ENCODE measurements around the gene SPINK14.

SPINK14 gene, protein sequence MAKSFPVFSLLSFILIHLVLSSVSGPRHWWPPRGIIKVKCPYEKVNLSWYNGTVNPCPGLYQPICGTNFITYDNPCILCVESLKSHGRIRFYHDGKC

DNA sequence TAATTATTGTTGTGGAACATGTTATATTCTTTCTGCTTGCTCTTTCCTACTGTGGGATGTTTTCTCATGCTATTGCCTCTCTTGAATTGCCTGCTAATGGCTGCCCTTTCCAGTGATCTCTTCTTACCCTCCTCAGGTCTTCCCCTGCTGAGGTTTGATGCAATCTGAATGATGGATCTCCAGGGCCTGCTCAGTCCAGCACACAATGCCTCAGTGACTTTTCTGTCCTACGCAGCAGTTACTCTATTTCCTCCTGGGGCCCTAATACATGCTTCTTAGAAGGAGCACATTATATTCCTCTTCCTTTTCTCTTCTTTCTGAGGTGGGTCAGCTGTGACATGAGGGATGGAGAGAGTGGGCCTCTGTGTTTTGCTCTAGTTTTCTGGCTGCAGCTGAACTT, at the start of gene SPINK14:
Gene SPINK14, plus strand, starts transcription at position 301 of the 400 bp plus-strand sequence. CDS start 1,187 bp downstream, outside the sequence.
- DNase-seq: no peak

GRCh38 chr5:148120317-148120716, 48.0 kb upstream of the SPINK14 start:
- no peak for DNase-seq

- no peak for DNase-seq
Measured at GRCh38 chr5:148125641-148126040, 42.7 kb upstream of the SPINK14 start.

DNA sequence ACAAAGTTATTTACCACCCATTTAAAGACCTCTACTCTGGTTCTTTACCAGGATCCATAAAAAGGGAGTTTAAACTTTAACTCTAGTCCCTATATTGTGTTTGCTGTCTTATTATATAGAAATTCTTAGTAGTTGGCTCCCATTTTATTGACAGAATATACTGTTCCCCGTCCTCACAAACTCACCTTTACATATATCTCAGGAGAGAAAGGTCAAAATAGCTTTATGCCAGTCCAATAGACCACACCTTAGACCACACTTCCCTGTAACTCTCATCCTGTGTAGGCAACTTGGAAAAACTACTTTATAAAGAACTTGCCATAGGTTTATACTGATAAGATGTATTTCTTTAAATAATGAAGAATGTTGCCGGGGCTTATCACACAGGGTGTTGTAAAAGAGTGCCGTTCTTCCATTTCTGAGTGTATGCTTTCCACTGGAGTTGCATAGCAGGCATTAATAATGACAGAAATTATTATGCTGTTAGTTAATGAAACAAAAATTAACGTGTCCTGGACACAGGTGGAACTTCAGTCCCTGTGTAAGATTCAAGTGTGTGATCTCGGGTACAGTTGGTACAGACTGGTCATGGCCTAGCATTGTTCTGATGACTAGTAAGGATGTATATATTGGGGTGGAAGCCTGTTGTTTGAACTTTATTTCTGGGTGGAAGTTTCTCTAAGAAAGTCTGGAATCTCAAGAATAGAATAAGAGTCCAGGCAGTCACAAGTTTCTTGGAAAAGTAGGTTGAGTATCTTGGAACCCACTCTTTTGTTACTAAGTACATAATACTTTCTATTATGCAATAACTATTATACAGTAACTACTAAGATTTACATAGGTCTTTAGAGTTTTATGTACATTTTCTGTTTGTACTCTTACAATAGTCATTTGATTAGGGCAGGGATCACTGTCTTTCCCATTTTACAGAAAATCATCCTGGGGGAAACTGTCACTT, 33.0 kb upstream of the SPINK14 start:
- DNase-seq: no peak

DNA sequence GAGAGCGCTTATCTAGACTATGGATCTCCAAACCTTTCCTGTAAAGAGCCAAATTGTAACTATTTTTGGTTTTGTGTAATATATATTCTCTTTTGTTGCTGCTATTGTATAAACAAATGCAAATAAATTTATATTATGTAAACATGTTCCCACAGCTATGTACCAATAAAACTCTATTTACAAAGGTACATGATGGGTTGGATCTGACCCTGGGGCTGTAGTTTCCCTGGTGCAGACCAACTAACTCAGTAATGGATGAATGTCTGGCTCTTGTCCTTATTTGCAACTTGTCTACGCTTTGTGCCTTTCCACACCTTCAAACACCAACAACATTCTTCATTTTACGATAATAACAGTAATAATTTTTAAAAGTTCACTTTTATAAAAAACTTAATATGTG, 27.5 kb upstream of the SPINK14 start:
- DNase-seq: no peak

- DNase-seq: no peak
Measured at GRCh38 chr5:148141645-148142044, 26.7 kb upstream of the SPINK14 start.

DNA sequence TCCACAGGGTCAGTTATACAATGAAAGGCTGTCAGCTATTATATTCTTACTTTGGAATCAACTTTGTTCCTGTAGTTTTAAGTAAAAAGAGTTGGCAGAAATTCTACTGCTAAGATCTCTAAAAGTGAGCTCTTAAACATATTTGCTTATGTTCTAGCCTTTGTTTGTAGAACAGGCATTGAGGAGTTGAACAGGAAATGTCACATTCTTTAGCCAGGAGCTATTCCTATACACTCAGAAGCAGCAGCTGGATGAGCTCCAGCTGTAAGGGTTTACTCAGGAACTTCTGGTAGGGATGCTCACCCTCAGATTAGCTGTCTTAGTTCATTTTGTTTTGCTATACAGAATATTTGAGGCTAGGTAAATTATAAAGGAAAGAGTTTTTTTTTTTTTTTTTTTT, 22.4 kb upstream of the SPINK14 start:
- DNase-seq: no peak

DNA sequence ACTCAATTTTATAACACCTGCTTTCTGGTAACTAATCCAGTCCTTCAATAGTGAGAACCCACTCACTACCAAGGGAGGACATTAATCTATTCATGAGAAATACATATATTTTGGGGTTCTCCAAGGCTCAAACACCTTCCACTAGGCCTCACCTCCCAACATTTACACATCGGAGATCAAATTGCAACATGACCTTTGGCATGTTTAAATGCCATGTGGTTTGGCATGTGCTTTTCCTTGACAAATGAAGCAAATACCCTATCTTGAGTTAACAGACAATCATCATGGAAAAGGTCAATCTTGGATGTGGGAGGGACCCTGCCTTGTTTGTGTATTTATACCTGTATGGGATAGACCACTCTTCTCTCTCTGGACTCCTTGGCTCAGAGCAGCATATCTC, 21.9 kb upstream of the SPINK14 start:
- no peak for DNase-seq

GRCh38 chr5:148147415-148147814, 20.9 kb upstream of the SPINK14 start:
- DNase-seq: no peak

DNA sequence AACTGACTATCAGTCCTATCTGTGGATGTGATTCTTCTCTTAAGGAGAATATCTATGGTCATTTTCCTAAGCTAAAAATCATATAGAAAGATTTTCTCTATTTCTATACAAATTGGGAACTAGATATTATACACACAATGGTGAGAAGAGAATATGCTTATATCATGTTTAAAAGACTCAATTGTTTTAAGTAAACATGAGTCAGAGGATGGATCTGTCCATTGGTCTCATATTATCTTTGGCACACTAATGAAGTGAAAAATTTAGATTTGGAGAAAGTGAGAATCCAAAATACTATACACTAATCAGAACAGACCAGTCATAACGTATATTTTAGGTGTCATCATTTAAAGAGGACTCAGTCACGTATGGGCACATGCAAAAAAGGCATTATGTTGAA, 16.5 kb upstream of the SPINK14 start:
- DNase-seq: no peak

DNA sequence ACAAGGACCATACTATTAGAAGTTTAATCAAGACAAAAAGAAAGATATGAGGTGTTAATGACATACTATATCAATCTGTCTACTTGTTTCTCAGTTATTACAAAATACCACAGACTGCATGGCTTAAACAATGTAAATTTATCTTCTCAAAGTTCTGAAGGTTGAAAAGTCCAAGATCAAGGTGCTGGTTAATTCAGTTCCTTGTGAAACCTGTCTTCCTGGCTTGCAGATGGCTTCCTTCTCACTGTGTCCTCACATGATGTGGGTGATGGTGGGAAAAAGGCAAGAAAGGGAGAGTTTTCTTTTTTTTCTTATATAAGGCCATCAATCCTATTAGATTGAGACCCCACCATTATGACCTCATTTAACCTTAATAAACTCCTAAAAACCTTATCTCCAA, 15.6 kb upstream of the SPINK14 start:
- no peak for DNase-seq

- DNase-seq: no peak
Measured at GRCh38 chr5:148156609-148157008, 11.7 kb upstream of the SPINK14 start.

DNA sequence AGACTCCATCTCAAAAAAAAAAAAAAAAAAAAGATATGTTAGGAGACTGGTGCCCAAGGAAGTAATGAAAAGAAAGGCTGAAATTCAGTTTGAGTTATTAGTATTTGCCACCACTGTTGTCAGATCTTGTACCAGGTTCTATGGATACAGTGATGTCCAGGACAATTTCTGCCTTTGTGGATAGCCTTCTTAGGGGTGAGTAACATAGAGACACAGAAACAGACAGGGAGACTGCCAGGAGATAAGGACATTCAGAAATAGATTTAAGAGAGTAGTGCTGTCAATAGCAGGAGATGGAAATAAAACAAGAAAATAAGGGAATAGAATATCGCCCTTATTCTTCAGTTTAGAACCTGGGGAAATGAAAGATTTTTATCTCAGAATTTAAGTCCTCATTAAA, 6.3 kb upstream of the SPINK14 start:
- no peak for DNase-seq

- no peak for DNase-seq
Measured at GRCh38 chr5:148163345-148163744, 5.0 kb upstream of the SPINK14 start.

DNA sequence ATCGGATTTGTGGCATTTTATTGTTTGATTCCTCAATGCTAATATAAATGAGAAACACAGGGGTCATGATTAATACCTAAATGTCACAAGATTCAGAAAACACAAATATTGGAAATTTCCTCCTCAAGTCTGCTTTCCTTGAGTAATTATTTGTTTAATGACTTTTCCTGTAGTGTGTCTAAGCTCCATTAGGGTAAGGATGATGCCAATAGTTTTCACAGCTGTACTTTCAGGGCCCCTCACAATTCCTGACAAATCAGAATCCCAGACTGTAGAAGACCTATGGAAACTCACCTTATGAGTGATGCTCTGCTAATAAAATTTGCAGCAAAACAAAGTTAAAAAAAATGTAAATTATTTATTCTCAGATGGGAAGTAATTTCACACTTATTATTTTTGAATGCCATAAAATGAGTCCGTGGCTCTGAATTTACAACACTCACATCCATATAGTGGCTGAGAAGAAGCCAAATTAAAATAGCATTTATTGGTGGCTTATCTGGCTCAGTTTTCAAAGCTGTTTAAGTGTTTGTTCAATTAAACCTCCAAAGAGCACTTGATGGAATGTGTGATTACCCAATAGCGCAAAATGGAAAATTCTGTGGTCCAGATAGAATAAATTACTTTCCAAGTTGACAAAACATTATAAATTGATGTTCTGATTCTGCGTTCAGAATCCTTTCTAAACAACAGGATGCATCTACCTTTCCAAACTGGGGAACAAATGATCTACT, 1.6 kb upstream of the SPINK14 start:
- DNase-seq: no peak

- DNase-seq: no peak
Measured at GRCh38 chr5:148172377-148172776, 4.0 kb downstream of the SPINK14 start.

DNA sequence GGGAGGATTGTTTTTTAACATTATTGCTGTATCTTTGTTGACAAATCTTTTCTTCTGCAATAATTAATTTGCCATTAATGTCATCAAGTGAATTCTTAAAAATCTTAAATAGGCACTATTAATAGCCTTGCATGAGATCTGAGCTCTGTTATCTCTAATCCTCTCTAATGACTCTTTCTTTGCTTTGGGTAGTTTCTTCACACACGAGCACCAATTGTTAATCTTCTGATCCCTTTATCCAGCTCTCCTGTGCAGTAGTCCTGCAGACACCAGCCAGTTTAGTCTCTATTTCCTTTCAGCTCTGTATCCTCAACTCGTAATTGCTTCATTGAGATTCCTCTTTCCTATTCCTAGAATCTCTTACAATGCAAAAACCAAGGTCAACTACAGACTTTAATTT, 8.1 kb downstream of the SPINK14 start:
- DNase-seq: no peak

DNA sequence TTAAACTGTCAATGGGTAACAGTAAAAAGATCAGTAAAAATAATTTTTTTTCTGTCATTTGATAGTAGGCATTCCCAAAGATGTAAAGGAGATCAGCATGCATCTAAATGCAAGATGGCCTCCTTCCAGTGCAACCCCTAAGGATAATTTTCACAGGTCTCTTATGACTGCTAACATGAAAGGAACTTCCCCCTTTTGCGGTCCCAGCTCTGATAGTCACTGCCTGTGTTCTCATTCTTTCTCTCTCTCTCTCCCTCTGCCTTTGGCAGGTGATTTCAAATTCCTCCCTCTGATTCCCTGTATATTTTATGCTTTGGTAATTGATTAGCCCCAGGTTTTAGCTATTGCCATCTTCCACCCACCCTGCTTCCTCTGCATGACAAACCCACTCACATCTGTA, 8.9 kb downstream of the SPINK14 start:
- no peak for DNase-seq

DNA sequence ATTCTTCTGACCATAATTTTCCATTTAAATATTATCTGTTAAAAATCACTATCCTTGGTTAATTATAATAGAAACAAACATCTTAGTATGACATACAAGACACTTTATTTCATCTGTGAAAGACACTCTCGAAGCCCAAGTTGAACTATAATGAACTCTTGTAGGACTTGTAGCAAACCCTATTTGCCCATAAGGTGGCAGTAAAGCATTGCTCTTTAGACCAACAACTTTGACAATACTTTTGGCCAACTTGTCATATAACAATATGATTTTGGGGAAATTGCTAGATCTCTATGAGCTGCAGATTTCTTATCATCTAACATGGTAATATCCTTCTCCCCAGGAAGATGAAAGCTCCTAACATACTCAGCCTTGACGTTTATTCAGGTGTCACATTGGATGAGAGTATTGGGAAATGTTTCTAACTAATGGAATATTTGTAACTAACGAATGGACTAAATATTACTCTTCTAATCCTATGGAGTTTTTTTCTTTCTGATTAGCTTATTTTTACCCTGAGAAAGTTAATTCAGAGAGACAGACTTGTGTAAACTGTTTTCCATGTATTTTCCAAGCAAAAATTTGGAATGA, 11.0 kb downstream of the SPINK14 start:
- DNase-seq: no peak

GRCh38 chr5:148186248-148187003, 18.1 kb downstream of the SPINK14 start:
- no peak for DNase-seq

GRCh38 chr5:148191010-148191409, 22.7 kb downstream of the SPINK14 start:
- DNase-seq: no peak

DNA sequence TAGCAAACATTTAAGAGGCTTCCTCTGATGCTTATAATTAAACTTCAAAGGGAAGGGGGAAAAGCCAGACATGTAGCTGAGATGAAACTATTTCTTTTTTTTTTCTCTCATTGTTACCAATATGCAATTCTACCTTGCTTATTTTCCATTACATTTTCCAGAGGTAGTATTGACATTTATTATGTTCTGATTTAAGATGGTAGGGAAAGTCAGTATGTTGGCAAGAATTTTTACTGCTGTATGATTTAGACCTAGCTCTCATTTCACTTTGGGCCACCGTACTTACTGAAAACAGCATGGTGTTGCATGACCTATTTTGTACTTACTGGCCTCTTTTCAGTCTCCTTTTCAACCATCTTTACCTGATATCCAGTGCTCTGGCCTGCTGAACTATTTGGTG, 24.9 kb downstream of the SPINK14 start:
- DNase-seq: no peak

- no peak for DNase-seq
Measured at GRCh38 chr5:148201151-148201550, 32.8 kb downstream of the SPINK14 start.

Data from activated CD4-positive, alpha-beta T cell treated with anti-CD3 and anti-CD28 coated beads for 48 hours (primary cell).